ENCODE results near the gene TRAF5. TPM values are rescaled to one million over a fixed set of nuclear protein-coding genes. Genes with fewer than 3 reads are reported as not detected.
A peak's percentile ranks its signal among the peaks of the same experiment; 100 is the strongest.
"Not testable (repeated sequence)": the region's sequence is repeated elsewhere in the genome, so short reads cannot be mapped to it uniquely, and the experiment has no call there.

TRAF5 gene
- total RNA-seq, 1 experiment from 2014 or later: 6.5 TPM

- DNase-seq (ENCODE audit: low read depth): peak; percentile 54
Observed at GRCh38 chr1:211376807-211377470, 50.3 kb downstream of the TRAF5 start.

- no peak for DNase-seq (ENCODE audit: low read depth)
Observed at GRCh38 chr1:211377539-211378450, 51.2 kb downstream of the TRAF5 start.

DNA sequence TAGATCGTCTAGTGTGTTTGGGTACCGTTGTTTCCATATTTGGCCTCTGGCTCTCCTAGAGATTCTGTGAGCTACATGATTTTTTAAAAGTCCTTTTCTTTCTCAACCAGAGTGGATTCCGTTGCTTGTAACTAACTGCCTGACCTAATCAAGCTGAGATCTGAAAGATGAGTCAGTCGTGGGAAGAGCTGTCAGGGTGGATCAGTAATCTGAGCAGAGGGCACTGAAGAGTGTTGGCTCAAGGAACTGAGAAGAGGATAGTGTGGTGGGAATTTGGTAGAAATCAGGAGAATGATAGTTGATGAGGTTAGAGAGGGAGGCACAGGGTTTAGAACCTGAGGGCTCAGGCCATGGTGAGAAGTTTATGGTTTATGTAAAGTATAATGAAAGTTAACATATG lies 52.2 kb downstream of the TRAF5 start:
- peak; percentile 69 for DNase-seq (ENCODE audit: low read depth)

DNA sequence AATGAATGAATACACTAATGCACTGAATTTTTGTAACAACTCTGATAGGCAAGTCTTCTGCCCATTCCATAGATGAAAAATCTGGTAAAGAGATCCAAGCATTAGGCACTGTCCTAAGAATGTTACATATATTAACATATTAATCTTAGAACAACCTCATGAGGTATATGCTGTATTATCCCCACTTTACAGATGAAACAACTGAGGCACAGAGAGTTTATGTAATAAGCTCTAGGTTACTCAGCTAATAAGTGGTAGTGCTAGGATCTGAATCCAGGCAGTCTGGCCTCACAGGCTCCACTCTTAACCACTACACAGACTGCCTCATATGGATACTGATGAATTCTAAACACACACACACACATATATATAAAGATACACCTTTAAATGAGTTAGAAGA lies 52.8 kb downstream of the TRAF5 start:
- DNase-seq (ENCODE audit: low read depth): no peak

- no peak for DNase-seq (ENCODE audit: low read depth)
Observed at GRCh38 chr1:211381481-211382181, 55.0 kb downstream of the TRAF5 start.

- no peak for DNase-seq (ENCODE audit: low read depth)
Observed at GRCh38 chr1:211382182-211382713, 55.6 kb downstream of the TRAF5 start.

DNA sequence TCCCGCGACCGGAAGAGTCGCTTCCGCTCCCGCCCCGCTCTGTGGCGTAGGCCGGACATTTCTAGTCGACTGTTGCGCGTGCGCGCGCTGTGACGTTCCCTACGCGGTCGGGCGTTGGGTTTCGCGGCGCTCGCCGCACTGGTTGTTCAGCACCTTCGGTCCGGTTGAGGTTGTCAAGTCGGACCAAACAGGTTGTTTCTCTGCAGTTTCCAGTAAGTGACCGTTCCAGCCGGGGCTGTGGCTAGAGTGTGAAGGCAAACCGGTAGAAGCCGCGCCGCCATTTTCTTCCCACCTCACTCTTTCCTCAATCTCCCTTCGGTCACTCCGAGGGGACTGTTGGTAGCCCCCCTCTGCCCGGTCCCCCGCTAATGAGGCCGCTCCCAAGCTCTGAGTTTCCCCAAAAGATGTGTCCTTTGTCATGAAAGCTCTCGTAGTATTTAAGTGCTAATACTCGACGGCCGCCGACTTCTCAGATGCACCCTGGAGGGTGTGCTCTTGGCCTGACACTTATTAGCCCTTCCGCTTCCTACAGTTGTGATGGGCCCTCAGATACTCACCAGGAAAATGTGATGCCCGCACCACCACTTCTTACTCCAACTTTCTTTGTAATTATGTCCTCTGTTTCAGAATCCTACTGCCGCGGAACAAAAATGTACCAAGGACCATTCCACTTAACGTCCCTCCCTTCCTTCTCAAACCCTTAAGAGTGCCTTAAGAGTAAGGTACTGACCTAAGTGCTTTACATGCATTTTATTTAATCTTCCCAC lies 56.3 kb downstream of the TRAF5 start:
- peak; percentile 85 for DNase-seq (ENCODE audit: low read depth)

GRCh38 chr1:211384524-211384923 lies 57.9 kb downstream of the TRAF5 start:
- no peak for DNase-seq (ENCODE audit: low read depth)

- DNase-seq (ENCODE audit: low read depth): no peak
Observed at GRCh38 chr1:211386921-211387320, 60.3 kb downstream of the TRAF5 start.

GRCh38 chr1:211390829-211391228 lies 64.2 kb downstream of the TRAF5 start:
- DNase-seq (ENCODE audit: low read depth): not testable (repeated sequence)

DNA sequence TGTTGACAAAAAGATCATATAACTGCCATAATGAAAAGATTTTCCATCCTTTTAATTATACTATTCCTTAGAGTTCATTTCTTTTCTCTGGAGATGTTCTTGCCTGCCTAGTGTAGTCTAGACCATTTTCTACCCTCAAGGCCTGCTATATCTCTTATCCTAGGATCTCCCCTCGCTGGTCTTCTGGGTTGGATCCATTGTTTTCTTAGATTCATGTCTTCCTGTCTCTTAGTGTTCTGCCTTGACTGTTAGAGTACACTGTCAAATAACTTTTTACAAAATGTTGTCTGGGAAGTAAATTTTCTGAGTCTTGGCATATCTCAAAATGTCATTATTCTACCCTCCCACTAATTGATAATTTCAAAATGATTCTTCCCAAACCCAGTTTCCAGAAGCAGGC lies 66.6 kb downstream of the TRAF5 start:
- no peak for DNase-seq (ENCODE audit: low read depth)

GRCh38 chr1:211398266-211398930 lies 71.8 kb downstream of the TRAF5 start:
- not testable (repeated sequence) for DNase-seq (ENCODE audit: low read depth)

DNA sequence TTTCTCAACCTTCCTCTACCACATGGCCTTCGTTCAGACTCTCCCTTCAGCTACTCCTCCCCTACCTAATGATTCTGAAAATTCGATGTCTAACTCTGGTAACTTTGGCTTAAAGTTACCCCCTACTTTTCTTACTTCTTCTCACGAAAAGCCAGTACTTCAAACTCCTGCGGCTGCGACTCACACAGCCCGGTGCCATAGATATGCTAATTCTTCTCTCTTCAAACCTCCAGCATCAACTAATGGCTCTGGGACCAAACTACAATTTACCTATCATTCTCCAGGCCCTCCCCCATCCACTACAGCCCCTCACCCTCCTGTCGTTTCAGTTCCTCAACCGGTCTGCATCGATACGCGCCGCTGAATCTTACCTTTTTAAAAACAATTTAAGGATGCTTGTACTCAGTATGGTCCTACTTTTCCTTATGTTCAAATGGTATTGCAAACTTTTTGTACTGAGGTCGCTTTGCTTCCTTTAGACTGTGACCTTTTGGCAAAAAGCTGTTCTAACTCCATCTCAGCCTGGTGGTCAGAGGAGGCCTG lies 73.3 kb downstream of the TRAF5 start:
- DNase-seq (ENCODE audit: low read depth): not testable (repeated sequence)

DNA sequence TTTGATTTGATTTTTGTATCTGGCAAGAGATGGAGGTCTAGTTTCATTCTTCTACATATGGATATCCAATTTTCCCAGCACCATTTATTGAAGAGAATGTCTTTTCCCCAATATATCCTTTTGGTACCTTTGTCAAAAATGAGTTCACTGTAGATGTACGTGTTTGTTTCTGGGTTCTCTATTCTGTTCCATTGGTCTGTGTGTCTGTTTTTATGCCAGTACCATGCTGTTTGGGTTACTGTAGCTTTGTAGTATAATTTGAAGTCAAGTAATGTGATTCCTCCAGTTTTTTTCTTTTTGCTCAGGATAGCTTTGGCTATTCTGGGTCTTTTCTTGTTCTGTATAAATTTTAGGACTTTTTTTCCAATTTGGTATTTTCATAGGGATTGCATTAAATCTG lies 75.1 kb downstream of the TRAF5 start:
- DNase-seq (ENCODE audit: low read depth): not testable (repeated sequence)

GRCh38 chr1:211406086-211406485 lies 79.5 kb downstream of the TRAF5 start:
- DNase-seq (ENCODE audit: low read depth): not testable (repeated sequence)

DNA sequence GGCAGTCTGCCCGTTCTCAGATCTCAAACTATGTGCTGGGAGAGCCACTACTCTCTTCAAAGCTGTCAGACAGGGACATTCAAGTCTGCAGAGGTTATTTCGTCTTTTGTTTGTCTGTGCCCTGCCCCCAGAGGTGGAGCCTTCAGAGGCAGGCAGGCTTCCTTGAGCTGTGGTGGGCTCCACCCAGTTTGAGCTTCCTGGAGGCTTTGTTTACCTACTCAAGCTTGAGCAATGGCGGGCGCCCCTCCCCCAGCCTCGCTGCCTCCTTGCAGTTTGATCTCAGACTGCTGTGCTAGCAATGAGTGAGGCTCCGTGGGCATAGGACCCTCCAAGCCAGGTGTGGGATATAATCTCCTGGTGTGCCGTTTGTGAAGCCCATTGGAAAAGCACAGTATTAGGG lies 81.1 kb downstream of the TRAF5 start:
- not testable (repeated sequence) for DNase-seq (ENCODE audit: low read depth)

DNA sequence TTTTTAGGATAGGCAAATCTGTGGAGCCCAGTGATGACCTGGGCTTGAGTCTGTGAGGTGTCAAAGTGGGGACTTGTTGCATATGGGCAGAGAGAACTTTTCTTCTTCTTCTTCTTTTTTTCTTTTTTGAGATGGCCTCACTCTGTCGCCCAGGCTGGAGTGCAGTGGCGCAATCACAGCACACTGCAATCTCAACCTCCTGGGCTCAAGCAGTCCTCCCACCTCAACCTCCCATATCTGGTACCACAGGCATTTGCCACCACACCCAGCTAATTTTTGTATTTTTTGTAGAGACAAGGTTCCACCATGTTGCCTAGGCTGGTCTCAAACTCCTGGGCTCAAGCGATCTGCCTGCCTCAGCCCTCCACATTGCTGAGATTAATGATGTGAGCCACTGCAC lies 85.0 kb downstream of the TRAF5 start:
- DNase-seq (ENCODE audit: low read depth): no peak

GRCh38 chr1:211415700-211416099 lies 89.1 kb downstream of the TRAF5 start:
- no peak for DNase-seq (ENCODE audit: low read depth)

GRCh38 chr1:211416246-211416627 lies 89.6 kb downstream of the TRAF5 start:
- DNase-seq (ENCODE audit: low read depth): peak; percentile 17
